KMS-11 (cell line): ENCODE data around the gene IL1RL1.

Experiments
- H2AFZ ChIP-seq: fragments of 200-600 bp; sonication (generic); 2 replicates; pipeline ENCODE4 v1.6.1; 2016; ENCODE audit warnings: antibody characterized with exemption, mixed run types, low read depth
- H3K27ac ChIP-seq: fragments of 200-600 bp; sonication (generic); 2 replicates; pipeline ENCODE4 v1.6.1; 2016; ENCODE audit warnings: mild to moderate bottlenecking, mixed run types
- H3K27me3 ChIP-seq: fragments of 200-600 bp; sonication (generic); 2 replicates; pipeline ENCODE4 v1.6.1; 2017; ENCODE audit warnings: mild to moderate bottlenecking, low read depth, mixed run types, moderate library complexity; ENCODE audit not compliant: insufficient read depth
- H3K36me3 ChIP-seq: fragments of 200-600 bp; sonication (generic); 2 replicates; pipeline ENCODE4 v1.6.1; 2017; ENCODE audit warnings: mild to moderate bottlenecking, mixed run types; ENCODE audit not compliant: insufficient read depth
- H3K4me1 ChIP-seq: fragments of 200-600 bp; sonication (generic); 2 replicates; pipeline ENCODE4 v1.6.1; 2016; ENCODE audit warnings: mild to moderate bottlenecking, low read depth, mixed run types; ENCODE audit not compliant: poor library complexity, severe bottlenecking
- H3K4me2 ChIP-seq: fragments of 200-600 bp; sonication (generic); 2 replicates; pipeline ENCODE4 v1.7.0; 2016; ENCODE audit warnings: mild to moderate bottlenecking, mixed run types
- H3K4me3 ChIP-seq: fragments of 200-600 bp; sonication (generic); IDR thresholded peaks from 2 replicates; pipeline ENCODE4 v1.6.1; 2017; ENCODE audit warnings: low read depth, low read length, mixed read lengths; ENCODE audit not compliant: insufficient read depth
- H3K79me2 ChIP-seq: fragments of 200-600 bp; sonication (generic); 2 replicates; pipeline ENCODE4 v1.6.1; 2016; ENCODE audit warnings: low read depth, mixed run types; ENCODE audit not compliant: insufficient read depth
- H3K9ac ChIP-seq: fragments of 200-600 bp; sonication (generic); 2 replicates; pipeline ENCODE4 v1.6.1; 2016; ENCODE audit warnings: mild to moderate bottlenecking, mixed run types
- H4K20me1 ChIP-seq: fragments of 200-600 bp; sonication (generic); 2 replicates; pipeline ENCODE4 v1.6.1; 2016; ENCODE audit warnings: mild to moderate bottlenecking, mixed run types; ENCODE audit not compliant: insufficient read depth
- CTCF ChIP-seq: fragments of 200-600 bp; sonication (generic); conservative IDR thresholded peaks from 2 replicates; pipeline ENCODE4 v1.6.1; 2017; ENCODE audit warnings: low read depth, mild to moderate bottlenecking, antibody characterized with exemption, low read length, moderate library complexity, mixed read lengths

IL1RL1 gene

GRCh38 chr2:102361632-102362241 is 50.4 kb downstream of the IL1RL1 start:
- no peaks in the 10 kb centered on the region for H3K79me2 ChIP-seq
- no peak overlapping the region for H3K9ac ChIP-seq
- H3K4me1 ChIP-seq: no peaks in the 10 kb centered on the region
- H3K4me2 ChIP-seq: no peak overlapping the region
- H4K20me1 ChIP-seq: no peaks in the 10 kb centered on the region
- H3K4me3 ChIP-seq: no peak overlapping the region
- no peaks in the 10 kb centered on the region for H3K27me3 ChIP-seq
- no peak overlapping the region for H3K27ac ChIP-seq
- H3K36me3 ChIP-seq: no peaks in the 10 kb centered on the region
- no peak for TF ChIP-seq CTCF
- H2AFZ ChIP-seq: no peak overlapping the region

DNA sequence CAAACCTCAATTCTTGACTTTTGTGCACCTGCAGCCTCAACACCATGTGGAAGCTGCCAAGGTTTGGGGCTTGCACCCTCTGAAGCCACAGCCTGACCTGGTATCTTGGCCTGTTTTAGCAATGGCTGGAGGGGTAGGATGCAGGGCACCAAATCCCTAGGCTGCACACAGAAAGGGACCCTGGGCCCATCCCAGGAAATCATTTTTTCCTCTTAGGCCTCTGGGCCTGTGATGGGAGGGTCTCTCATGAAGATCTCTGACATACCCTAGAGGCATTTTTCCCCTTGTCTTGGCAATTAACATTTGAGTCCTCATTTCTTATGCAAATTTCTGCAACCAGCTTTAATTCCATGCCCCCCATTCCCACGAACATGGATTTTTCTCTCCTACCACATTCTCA is 54.4 kb downstream of the IL1RL1 start:
- Histone ChIP-seq H2AFZ (no peak overlapping the region), H3K4me2 (no peak overlapping the region), H3K79me2 (no peaks in the 10 kb centered on the region), H3K9ac (no peak overlapping the region), H3K4me3 (no peak overlapping the region), H3K4me1 (no peaks in the 10 kb centered on the region), H3K36me3 (no peaks in the 10 kb centered on the region), H3K27ac (no peak overlapping the region), H4K20me1 (no peaks in the 10 kb centered on the region), H3K27me3 (no peaks in the 10 kb centered on the region)
- no peak for TF ChIP-seq CTCF

GRCh38 chr2:102366406-102367112 is 55.2 kb downstream of the IL1RL1 start:
- Histone ChIP-seq H3K4me1 (no peaks in the 10 kb centered on the region), H2AFZ (no peak overlapping the region), H3K36me3 (no peaks in the 10 kb centered on the region), H3K9ac (no peak overlapping the region), H3K27me3 (no peaks in the 10 kb centered on the region), H3K27ac (no peak overlapping the region), H3K4me3 (no peak overlapping the region), H4K20me1 (no peaks in the 10 kb centered on the region), H3K4me2 (no peak overlapping the region), H3K79me2 (no peaks in the 10 kb centered on the region)
- TF ChIP-seq CTCF: no peak

- Histone ChIP-seq H2AFZ (no peak overlapping the region), H3K9ac (no peak overlapping the region), H3K4me3 (no peak overlapping the region), H3K36me3 (no peaks in the 10 kb centered on the region), H3K27me3 (no peaks in the 10 kb centered on the region), H3K27ac (no peak overlapping the region), H4K20me1 (no peaks in the 10 kb centered on the region), H3K4me1 (no peaks in the 10 kb centered on the region), H3K79me2 (no peaks in the 10 kb centered on the region), H3K4me2 (no peak overlapping the region)
- TF ChIP-seq CTCF: no peak
Observed at GRCh38 chr2:102367331-102367971, 56.1 kb downstream of the IL1RL1 start.
